GM19238 (cell line): ENCODE measurements around the gene SAAL1.
"Not testable (repeated sequence)": the region's sequence is repeated elsewhere in the genome, so short reads cannot be mapped to it uniquely, and the experiment has no call there.

ENCODE experiments used
- DNase-seq: peaks from one replicate; pipeline ENCODE4 v3.0.0; 2011; ENCODE audit warnings: low spot score; ENCODE audit not compliant: insufficient read length

Gene SAAL1, protein sequence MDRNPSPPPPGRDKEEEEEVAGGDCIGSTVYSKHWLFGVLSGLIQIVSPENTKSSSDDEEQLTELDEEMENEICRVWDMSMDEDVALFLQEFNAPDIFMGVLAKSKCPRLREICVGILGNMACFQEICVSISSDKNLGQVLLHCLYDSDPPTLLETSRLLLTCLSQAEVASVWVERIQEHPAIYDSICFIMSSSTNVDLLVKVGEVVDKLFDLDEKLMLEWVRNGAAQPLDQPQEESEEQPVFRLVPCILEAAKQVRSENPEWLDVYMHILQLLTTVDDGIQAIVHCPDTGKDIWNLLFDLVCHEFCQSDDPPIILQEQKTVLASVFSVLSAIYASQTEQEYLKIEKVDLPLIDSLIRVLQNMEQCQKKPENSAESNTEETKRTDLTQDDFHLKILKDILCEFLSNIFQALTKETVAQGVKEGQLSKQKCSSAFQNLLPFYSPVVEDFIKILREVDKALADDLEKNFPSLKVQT

GRCh38 chr11:18105802-18106574 is at the start of gene SAAL1:
Gene SAAL1 (minus strand): TSS chr11:18106082. CDS start chr11:18106041, 41 bp downstream.
- DNase-seq = peak; percentile 90

DNA sequence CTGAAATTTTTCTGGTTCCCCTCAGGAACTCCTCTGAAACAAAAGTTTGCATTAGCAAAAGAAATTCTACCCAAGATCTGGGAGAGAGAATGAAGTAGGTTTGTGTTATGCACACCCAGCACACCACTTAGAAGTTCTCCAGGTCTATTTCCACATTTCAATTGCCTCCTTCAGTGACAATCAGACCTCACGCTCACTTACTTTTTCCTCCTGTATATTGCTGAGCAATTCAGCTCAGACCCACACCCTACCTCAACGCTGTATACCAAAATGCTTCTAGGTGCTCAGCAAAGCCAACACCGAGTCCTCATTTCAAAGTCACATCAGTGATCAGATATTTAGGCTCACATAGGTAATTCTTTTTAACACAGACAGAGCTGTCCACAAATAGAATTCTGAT is 45.7 kb upstream of the SAAL1 start:
- DNase-seq = no peak

DNA sequence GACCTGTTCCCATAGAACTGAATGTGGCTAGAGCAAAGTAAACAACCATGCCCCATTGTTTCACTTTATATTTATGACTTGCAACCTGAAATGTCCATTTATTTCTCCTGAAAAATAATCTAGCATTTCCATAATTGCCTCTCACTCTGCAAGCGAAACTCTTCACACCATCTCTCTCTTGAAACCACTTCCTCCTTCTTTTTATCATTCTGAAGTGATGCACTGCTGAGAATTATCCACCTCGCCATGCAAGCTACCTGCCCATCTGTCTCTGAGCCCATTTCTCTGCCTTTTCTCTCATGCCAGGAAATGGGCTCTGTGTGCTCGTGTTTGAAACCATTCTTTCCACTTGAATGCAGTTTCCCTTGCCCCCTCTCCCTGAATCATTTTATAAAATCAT is 40.0 kb upstream of the SAAL1 start:
- DNase-seq = no peak

DNA sequence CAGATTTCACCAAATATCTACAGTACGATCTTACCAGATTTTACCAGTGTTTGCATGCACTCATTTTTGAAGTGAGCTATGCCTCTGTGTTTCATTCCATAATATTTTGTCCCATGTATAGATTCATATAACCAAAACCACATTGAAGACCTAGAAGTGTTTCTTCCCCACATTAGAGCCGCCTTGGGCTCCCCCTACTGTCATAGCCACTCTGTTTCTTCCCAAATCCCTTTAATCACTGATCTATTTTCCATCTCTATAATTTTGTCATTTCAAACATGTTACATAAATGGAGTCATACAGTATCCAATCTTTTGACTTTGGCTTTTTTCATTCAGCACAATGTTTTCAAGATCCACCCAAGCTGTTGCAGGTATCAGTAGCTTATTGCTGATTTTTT is 39.1 kb upstream of the SAAL1 start:
- DNase-seq = no peak

DNA sequence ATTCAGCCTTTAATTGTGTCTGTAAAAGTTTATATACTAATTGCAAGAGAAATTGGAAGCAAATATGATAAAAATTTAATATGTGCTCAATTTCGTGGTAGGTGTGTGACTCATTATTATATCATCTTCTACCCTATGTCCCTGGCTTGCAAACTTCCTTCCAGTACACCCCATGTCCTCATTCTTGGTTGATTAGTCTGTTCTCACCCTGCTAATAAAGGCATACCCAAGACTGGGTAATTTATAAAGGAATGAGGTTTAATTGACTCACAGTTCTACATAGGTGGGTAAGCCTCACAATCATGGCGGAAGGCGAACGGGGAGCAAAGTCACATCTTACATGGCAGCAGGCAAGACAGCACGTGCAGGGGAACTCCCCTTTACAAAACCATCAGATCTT is 38.4 kb upstream of the SAAL1 start:
- no peak for DNase-seq

DNA sequence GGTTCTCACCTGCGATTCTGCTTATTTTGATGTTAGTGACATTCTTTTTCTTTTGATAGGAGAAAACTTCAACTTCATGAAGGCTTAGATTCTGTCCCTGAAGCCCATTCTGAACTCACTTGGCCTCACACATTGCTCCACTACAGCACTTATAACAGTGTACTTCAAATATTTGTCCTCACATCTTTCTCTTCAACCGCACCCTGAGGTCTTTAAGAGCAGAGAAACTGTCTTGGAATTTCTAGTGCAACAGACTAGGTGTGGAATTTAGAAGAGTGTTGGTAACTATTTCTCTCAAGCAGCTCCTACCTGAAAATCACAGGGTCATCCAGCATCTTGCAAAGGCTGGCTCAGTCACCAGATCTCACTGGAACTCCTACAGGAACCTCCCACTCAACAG is 34.3 kb upstream of the SAAL1 start:
- DNase-seq = no peak

GRCh38 chr11:18137186-18137800 is 31.4 kb upstream of the SAAL1 start:
- DNase-seq = no peak

DNA sequence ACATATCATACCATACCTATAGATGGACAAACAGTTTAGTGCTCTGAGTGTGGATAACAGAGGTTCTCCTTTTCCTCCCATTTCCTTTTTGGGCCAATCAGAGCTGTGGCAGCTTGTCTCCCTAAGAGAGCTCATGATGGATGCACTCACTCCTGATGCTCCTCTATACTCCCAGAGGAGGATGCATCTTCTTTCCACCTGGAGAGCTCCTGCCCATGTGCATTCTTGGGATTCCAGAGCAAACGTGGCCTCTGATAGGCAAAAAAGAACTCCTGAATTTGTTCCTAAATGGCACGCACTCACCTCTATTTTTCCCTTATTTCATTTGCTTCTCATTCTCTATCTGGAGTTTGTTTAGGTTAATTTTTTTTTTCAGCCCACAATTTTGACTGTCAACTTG is 29.4 kb upstream of the SAAL1 start:
- no peak for DNase-seq

GRCh38 chr11:18132341-18132740 is 26.5 kb upstream of the SAAL1 start, which contains the start of gene MRGPRX3:
Gene MRGPRX3 (plus strand): TSS chr11:18132571. CDS start chr11:18137203, 4,632 bp downstream.
- DNase-seq = no peak

GRCh38 chr11:18131115-18131514 is 25.2 kb upstream of the SAAL1 start:
- DNase-seq = not testable (repeated sequence)

DNA sequence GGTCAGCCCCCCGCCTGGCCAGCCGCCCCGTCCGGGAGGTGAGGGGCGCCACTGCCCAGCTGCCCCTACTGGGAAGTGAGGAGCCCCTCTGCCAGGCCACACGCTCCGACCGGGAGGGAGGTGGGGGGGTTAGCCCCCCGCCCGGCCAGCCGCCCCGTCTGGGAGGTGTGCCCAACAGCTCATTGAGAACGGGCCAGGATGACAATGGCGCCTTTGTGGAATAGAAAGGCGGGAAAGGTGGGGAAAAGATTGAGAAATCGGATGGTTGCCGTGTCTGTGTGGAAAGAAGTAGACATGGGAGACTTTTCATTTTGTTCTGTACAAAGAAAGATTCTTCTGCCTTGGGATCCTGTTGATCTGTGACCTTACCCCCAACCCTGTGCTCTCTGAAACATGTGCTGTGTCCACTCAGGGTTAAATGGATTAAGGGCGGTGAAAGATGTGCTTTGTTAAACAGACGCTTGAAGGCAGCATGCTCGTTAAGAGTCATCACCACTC is 15.5 kb upstream of the SAAL1 start:
- not testable (repeated sequence) for DNase-seq

GRCh38 chr11:18115360-18116127 is 9.7 kb upstream of the SAAL1 start:
- DNase-seq = peak; percentile 66

GRCh38 chr11:18111005-18111404 is 5.1 kb upstream of the SAAL1 start:
- DNase-seq = no peak

GRCh38 chr11:18108254-18108653 is 2.4 kb upstream of the SAAL1 start:
- DNase-seq = no peak

DNA sequence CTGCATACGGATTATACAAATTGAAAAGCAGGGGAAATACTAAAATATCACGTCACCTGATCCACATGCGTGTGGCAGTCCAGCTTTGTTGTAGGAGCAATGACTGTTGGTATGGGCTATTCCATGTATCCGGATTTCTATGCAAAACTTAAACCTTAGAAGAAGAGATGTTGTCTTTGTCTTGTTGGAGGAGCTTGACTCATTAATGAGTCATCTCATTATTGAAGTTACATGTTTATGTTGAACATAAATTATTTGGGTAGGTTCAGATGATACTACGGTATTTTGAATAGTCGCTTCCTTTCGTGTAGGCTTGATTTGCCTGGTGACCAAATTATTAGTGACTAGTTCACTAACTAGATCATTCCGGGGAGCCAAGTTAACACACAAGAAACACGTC is 806 bp upstream of the SAAL1 start:
- no peak for DNase-seq

- no peak for DNase-seq
These were observed 638 bp downstream of the SAAL1 start for GRCh38 chr11:18105086-18105801.

GRCh38 chr11:18100926-18101656 is 4.8 kb downstream of the SAAL1 start:
- DNase-seq = no peak

GRCh38 chr11:18093959-18094358 is 11.9 kb downstream of the SAAL1 start:
- no peak for DNase-seq

GRCh38 chr11:18091731-18092130 is 14.2 kb downstream of the SAAL1 start:
- no peak for DNase-seq

- DNase-seq = no peak
These were observed 16.9 kb downstream of the SAAL1 start for GRCh38 chr11:18088966-18089365.
